Retinal pigment epithelial cell (primary cell): ENCODE measurements around the gene COX19.

ENCODE experiments used
- DNase-seq: peaks from one replicate; pipeline ENCODE4 v3.0.0-alpha.2; 2010; ENCODE audit warnings: low read depth
- H3K4me3 ChIP-seq: 2 replicates; pipeline ENCODE4 v1.5.1; 2011; ENCODE audit warnings: mild to moderate bottlenecking, low read length, control low read depth, moderate library complexity
- CTCF ChIP-seq: conservative IDR thresholded peaks from 2 replicates; pipeline ENCODE4 v1.5.1; 2011; ENCODE audit warnings: low read depth, low read length, control low read depth, inconsistent platforms

Gene COX19

GRCh38 chr7:977326-978048, 2.1 kb upstream of the COX19 start:
- DNase-seq, result peak; percentile 67
- H3K4me3 ChIP-seq, result no peak overlapping the region
- no peak for TF ChIP-seq CTCF

- no peak overlapping the region for H3K4me3 ChIP-seq
- TF ChIP-seq CTCF, result no peak
- DNase-seq, result no peak
Observed at GRCh38 chr7:976901-977325, 1.6 kb upstream of the COX19 start.

- H3K4me3 ChIP-seq, result peak overlapping the region; percentile 53
- no peak for DNase-seq
- TF ChIP-seq CTCF, result no peak
Observed at GRCh38 chr7:975702-976473, 539 bp upstream of the COX19 start.

GRCh38 chr7:974172-974571, 1.2 kb downstream of the COX19 start:
- H3K4me3 ChIP-seq, result peak overlapping the region; percentile 85
- TF ChIP-seq CTCF, result no peak
- no peak for DNase-seq

- no peak for TF ChIP-seq CTCF
- DNase-seq, result no peak
- no peak overlapping the region for H3K4me3 ChIP-seq
Observed at GRCh38 chr7:973312-973711, 2.0 kb downstream of the COX19 start.

GRCh38 chr7:972676-973309, 2.6 kb downstream of the COX19 start:
- TF ChIP-seq CTCF, result no peak
- no peak for DNase-seq
- H3K4me3 ChIP-seq, result no peak overlapping the region

GRCh38 chr7:972110-972509, 3.2 kb downstream of the COX19 start:
- TF ChIP-seq CTCF, result no peak
- no peak for DNase-seq
- no peak overlapping the region for H3K4me3 ChIP-seq
